ENCODE results near the gene DHX15. TPM values are rescaled to one million over a fixed set of nuclear protein-coding genes. Genes with fewer than 3 reads are reported as not detected.

The DHX15 gene
- total RNA-seq, 1 donor from 2014 or later, result 162 TPM

- peak; percentile 82 for DNase-seq (ENCODE audit: low spot score)
Measured at GRCh38 chr4:24583451-24584210, 723 bp downstream of the DHX15 start.

- DNase-seq (ENCODE audit: low spot score), result no peak
Measured at GRCh38 chr4:24582235-24582832, 2.0 kb downstream of the DHX15 start.

- DNase-seq (ENCODE audit: low spot score), result no peak
Measured at GRCh38 chr4:24578364-24578763, 6.0 kb downstream of the DHX15 start.

DNA sequence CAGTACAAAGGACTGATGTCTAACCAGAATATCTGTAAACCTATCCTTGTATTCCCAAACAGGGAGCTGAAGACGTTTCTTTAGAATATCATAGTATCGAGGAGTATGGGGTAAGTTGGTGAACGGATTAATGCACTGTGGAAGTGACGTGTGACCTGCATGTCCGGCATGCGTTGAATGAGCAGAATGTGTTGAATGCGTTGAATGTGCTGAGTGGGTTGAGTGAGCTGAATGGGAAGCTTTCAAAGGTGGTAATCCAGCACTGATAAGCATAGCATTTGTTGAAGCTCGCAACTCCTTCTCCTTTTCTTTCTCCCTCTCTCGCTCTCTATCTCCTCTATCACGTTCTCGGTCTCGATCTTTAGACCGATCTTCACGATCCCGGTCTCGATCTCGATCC is 8.1 kb downstream of the DHX15 start:
- no peak for DNase-seq (ENCODE audit: low spot score)

DNA sequence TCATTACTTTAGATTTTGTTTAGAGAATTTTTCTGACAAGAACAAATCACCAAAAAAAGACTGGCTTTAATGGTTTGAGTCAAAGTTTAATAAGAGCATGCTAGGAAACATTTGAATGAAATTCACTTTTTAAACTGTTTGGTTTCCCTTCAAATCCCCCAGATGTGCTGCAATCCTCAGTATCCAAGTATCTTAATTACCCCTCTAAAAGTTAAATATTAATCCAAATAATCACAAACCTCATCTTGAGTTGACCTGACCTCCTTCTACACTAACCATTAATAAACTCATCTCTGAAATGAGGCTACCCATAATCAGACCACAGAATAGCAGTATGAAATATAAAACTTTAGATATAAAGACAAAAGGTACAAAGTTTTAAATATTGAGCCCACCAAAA is 10.1 kb downstream of the DHX15 start:
- no peak for DNase-seq (ENCODE audit: low spot score)

GRCh38 chr4:24573582-24573981 is 10.8 kb downstream of the DHX15 start:
- DNase-seq (ENCODE audit: low spot score), result no peak

DNA sequence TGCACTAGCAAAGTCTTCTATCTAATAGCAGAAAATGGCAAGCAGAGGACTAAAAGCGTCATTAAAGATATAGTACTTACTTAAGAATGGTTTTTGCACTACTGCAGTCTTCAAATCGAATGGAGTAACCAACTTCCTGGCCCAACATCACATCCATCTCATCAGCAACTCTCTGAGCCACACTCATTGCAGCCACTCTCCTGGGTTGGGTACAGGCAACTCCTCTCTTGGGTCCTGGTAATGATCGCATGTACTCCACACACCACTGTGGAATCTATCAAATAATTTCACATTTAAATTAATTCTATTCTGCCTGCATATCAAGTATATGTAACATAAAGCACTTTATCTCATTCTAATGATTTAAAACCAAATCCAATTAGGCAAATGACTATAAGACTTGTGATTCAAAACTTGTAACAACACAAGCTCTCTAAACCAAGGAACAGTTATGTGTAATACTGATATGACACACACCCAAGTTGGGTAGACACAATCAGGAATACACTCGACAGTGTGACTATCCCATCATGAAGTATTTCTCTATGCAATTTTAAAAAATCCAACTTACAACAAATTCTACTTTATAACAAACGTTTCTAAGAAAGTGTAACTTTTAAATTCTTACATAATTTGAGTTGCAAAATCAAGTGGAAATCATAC is 13.6 kb downstream of the DHX15 start:
- DNase-seq (ENCODE audit: low spot score), result no peak

DNA sequence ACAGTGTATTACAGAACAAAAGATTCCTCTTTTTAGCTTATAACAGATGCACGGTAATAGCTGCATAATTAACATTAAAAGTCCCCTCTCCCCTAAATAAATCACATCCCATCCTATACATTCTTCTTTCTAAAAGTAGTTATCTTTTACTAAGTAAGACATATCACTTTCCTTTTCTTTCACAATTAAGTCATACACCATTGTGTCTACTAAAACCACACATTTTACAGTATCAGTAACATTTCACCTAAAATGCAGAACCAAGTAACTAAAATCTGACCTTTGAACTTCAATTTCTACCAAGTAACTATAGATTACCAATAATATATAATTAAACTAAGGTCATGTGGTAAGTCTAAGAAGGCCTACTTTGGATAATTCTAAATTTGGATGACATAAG is 14.2 kb downstream of the DHX15 start:
- no peak for DNase-seq (ENCODE audit: low spot score)

DNA sequence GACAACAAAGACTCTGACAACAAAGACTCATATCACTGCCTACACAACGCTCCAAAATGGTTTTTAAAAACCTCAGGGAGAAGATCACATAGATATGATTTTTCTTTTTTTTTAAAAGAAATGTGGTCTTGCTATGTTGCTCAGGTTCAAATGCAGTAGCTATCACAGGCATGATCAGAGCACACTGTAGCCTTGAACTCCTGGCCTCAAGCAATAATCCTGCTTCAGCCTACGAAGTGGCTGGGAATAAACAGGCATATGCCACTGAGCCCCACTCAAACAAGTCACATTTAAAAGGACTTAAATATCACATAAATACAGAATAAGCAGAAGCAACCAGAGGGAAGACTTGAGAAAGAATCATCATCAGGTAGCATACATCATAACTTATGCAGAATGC is 14.7 kb downstream of the DHX15 start:
- no peak for DNase-seq (ENCODE audit: low spot score)

DNA sequence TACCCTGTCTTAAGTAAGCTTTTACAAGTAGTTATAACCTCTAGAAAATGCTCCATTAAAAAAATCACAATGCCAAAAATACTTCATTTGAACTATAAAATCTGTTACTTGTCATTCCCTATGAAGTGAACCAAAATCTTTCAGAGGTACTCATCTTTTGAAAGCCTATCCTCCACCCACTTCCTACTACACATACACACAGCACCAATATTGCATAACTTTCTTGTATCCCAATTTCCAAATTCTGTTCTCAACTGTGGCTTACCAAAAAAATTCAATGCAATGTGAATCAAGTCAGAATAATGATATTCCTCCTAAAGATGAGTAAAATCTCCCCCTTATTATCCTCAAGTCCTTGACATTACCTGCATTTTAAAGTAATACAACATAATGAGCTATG is 15.9 kb downstream of the DHX15 start:
- no peak for DNase-seq (ENCODE audit: low spot score)

GRCh38 chr4:24565054-24565453 is 19.3 kb downstream of the DHX15 start:
- no peak for DNase-seq (ENCODE audit: low spot score)

GRCh38 chr4:24564488-24564887 is 19.9 kb downstream of the DHX15 start:
- DNase-seq (ENCODE audit: low spot score), result no peak

DNA sequence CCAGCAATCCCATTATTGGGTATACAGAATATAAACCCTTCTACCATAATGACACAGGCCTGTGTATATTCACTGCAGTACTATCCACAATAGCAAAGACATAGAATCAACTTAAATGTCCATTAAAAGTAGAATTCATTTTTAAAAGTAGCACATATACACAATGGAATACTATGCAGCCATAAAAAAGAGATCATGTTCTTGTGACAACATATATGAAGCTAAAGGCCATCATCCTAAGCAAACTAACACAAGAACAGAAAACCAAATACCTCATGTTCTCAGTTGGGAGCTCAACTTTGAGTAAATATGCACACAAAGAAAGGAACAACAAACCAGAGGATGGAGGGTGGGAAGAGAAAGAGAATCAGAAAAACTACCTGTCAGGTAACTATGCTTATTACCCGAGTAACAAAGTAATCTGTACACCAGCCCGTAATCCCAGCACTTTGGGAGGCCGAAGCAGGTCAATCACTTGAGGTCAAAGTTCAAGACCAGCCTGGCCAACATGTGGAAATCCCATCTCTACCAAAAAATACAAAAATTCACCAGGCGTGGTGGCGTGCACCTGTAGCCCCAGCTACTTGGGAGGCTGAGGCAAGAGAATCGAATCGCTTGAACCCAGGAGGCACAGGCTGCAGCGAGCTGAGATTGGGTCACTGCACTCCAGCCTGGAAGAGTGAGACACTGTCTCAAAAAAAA is 22.8 kb downstream of the DHX15 start:
- no peak for DNase-seq (ENCODE audit: low spot score)

GRCh38 chr4:24560868-24561368 is 23.4 kb downstream of the DHX15 start:
- peak; percentile 38 for DNase-seq (ENCODE audit: low spot score)

GRCh38 chr4:24559889-24560288 is 24.5 kb downstream of the DHX15 start:
- DNase-seq (ENCODE audit: low spot score), result peak; percentile 12

DNA sequence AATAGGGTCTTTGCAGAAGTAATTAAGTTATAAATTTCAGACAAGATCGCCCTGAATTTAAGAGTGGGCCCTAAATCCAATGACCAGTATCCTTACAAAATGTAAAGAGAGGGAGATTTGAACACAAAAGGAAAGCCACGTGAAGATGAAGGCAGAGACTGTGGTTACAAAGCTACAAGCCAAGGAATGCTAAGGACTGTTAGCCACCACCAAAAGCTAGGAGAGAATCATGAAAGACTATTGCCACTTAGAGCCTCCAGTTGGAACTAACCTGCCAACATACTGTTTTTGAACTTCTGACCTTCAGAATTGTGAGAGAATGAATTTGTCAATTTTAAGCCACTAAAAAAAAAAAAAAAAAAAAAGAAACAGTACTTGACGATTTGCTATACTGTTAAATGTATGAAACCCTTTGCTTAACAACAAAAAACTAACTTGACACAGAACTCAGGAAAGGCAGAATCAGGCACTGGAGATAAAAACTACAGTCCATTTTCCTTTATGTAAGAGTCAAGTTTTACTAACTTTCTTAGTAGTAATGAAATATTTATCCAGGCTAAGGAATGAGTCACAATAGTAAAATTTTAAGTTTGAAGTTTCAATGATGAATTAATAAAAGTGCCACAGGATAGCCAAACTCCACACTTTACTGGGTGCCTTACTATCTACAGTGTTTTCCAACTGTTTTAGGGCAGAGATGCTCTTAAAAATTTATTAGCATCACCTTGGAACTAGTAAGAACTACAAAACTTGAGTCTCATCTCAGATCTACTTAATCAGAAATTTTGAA is 25.1 kb downstream of the DHX15 start:
- DNase-seq (ENCODE audit: low spot score), result no peak

DNA sequence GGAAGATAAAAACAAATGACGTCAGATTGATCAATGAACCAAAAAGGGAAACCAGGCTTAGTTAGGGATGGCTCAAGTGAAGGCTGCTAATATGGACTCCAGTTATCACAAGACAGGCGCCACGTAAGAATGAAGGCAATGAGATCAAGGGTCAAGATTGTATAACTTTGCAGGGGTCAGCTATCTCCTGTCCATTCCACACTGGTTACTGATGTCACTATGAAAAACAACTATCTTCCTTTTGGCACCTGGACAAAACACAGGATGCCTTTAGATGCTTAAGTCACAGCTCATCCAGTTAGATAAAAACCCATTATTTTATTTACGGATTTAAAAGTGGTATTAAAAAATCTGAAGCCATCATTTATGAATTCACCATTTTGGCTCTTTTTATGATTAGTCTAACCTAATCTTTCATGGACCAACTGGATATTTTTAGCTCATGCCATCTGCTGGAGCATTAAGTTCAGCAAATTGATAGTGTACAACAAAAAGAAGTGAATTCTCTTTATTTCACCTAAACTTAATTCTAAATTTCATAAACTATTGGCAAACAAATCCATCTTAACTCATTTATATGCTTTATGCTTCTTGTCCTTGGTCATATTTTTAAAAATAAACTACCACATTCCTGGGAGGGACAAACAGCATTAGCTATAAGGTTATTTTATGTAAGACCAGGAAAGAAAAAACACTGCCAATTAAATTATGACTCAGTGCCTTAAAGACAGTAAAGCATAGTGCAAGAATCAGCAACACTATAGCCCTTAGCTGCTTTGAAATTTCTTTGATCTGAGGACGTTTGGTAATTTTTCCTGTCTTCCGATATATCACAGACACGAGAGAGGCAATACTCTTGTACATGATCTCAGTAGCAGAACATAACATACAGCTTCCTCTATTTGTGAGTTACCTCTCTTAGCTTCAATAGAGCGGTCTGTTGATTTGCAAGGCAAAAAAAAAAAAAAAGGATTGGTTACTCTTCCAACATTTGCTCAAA is 27.0 kb downstream of the DHX15 start:
- peak; percentile 72 for DNase-seq (ENCODE audit: low spot score)

GRCh38 chr4:24551492-24552289 is 32.7 kb downstream of the DHX15 start:
- peak; percentile 84 for DNase-seq (ENCODE audit: low spot score)
